Suprapubic skin (tissue), 4 donors: ENCODE results near the gene LARGE1.
"Not testable (repeated sequence)": the region's sequence is repeated elsewhere in the genome, so short reads cannot be mapped to it uniquely, and the experiment has no call there.

Source experiments
- CTCF ChIP-seq, 2 donors: fragments of 200-600 bp in 1 of 2; fragments of 450-650 bp in 1 of 2; sonication (generic) in 1 of 2; IDR thresholded peaks; one replicate each; pipeline ENCODE4 v1.5.1; 2016 to 2019; ENCODE audit warnings: antibody characterized with exemption in 2 of 2, mild to moderate bottlenecking in 1 of 2, moderate library complexity in 1 of 2
- EP300 ChIP-seq: sonication (generic); formaldehyde crosslinking; IDR thresholded peaks from one replicate; pipeline ENCODE4 v1.6.1; 2017; ENCODE audit warnings: antibody characterized with exemption
- POLR2A ChIP-seq, 2 donors: fragments of 450-650 bp; IDR thresholded peaks; one replicate each; pipeline ENCODE4 v1.6.1; 2017; ENCODE audit warnings: antibody characterized with exemption in 2 of 2, mild to moderate bottlenecking in 2 of 2, moderate library complexity in 2 of 2
- POLR2AphosphoS5 ChIP-seq, 3 donors: sonication (generic); formaldehyde crosslinking; IDR thresholded peaks; one replicate each; pipeline ENCODE4 v1.6.1; 2017; ENCODE audit warnings: antibody characterized with exemption in 3 of 3

- not testable (repeated sequence) for TF ChIP-seq POLR2A (IDR thresholded peaks at IDR 0.05); EP300; CTCF (IDR thresholded peaks at IDR 0.05); POLR2AphosphoS5 (IDR thresholded peaks at IDR 0.05)
Measured at GRCh38 chr22:33363256-33363655, 557.0 kb downstream of the LARGE1 start.
